GM18907 (cell line): ENCODE results near the gene FNDC3B.

Experiments used
- ATAC-seq: cut with Tn5 transposase; IDR thresholded peaks from one replicate; pipeline ENCODE4 v1.9.1; 2021; ENCODE audit warnings: mild to moderate bottlenecking, moderate library complexity; ENCODE audit not compliant: unreplicated experiment

FNDC3B gene

GRCh38 chr3:172051957-172052354 lies 12.6 kb downstream of the FNDC3B start:
- no peak for ATAC-seq

- no peak for ATAC-seq
Observed at GRCh38 chr3:172052405-172052804, 13.0 kb downstream of the FNDC3B start.

- no peak for ATAC-seq
Observed at GRCh38 chr3:172054115-172054764, 14.9 kb downstream of the FNDC3B start.

- no peak for ATAC-seq
Observed at GRCh38 chr3:172056416-172056815, 17.0 kb downstream of the FNDC3B start.

- no peak for ATAC-seq
Observed at GRCh38 chr3:172057059-172057458, 17.7 kb downstream of the FNDC3B start.

- ATAC-seq = no peak
Observed at GRCh38 chr3:172057624-172058327, 18.4 kb downstream of the FNDC3B start.

- no peak for ATAC-seq
Observed at GRCh38 chr3:172059532-172059931, 20.2 kb downstream of the FNDC3B start.

GRCh38 chr3:172060234-172060633 lies 20.9 kb downstream of the FNDC3B start:
- ATAC-seq = no peak

- ATAC-seq = peak; percentile 89
Observed at GRCh38 chr3:172061724-172062184, 22.4 kb downstream of the FNDC3B start.

- ATAC-seq = no peak
Observed at GRCh38 chr3:172062761-172063160, 23.4 kb downstream of the FNDC3B start.

GRCh38 chr3:172063456-172064432 lies 24.4 kb downstream of the FNDC3B start:
- no peak for ATAC-seq

GRCh38 chr3:172065527-172065926 lies 26.1 kb downstream of the FNDC3B start:
- ATAC-seq = no peak

GRCh38 chr3:172065967-172066762 lies 26.8 kb downstream of the FNDC3B start:
- peak; percentile 43 for ATAC-seq

GRCh38 chr3:172066880-172067796 lies 27.8 kb downstream of the FNDC3B start:
- ATAC-seq = no peak

GRCh38 chr3:172067837-172068440 lies 28.6 kb downstream of the FNDC3B start:
- no peak for ATAC-seq

- no peak for ATAC-seq
Observed at GRCh38 chr3:172068977-172069376, 29.6 kb downstream of the FNDC3B start.

- ATAC-seq = no peak
Observed at GRCh38 chr3:172069478-172069877, 30.1 kb downstream of the FNDC3B start.

- ATAC-seq = no peak
Observed at GRCh38 chr3:172070269-172070668, 30.9 kb downstream of the FNDC3B start.

- ATAC-seq = no peak
Observed at GRCh38 chr3:172070802-172071201, 31.4 kb downstream of the FNDC3B start.
